Common myeloid progenitor, CD34-positive (primary cell): ENCODE results near the gene SAT2.
A peak's percentile ranks its signal among the peaks of the same experiment; 100 is the strongest.

Experiments
- CTCF ChIA-PET: fragments of 350-600 bp; sonication (Branson Sonifier 250); formaldehyde crosslinking; loops from one replicate; lab custom pipeline; 2021; ENCODE audit warnings: antibody characterized with exemption; lab: Charles Lee
- POLR2A ChIA-PET: fragments of 350-600 bp; sonication (Branson Sonifier 250); formaldehyde crosslinking; loops from one replicate; lab custom pipeline; 2021; ENCODE audit warnings: antibody characterized with exemption; lab: Charles Lee
- DNase-seq, 3 donors: peaks; one replicate each; pipeline versions ENCODE4 v3.0.0 to v3.0.0-alpha.2; 2013
- H3K27ac ChIP-seq, 2 experiments: 1 replicate in 1 of 2; 2 replicates in 1 of 2; pipeline ENCODE4 v1.7.0; 2013; ENCODE audit warnings: inconsistent platforms in 2 of 2, low read length in 2 of 2, mild to moderate bottlenecking in 2 of 2, low read depth in 1 of 2, moderate library complexity in 1 of 2; ENCODE audit not compliant: severe bottlenecking in 2 of 2, insufficient read depth in 1 of 2, poor library complexity in 1 of 2
- H3K27me3 ChIP-seq, 5 experiments: replicated peaks in 2 of 5; 1 replicate in 3 of 5; 2 replicates in 2 of 5; pipeline versions ENCODE4 v1.6.1 to v1.7.0; 2013; ENCODE audit warnings: low read length in 4 of 5, mild to moderate bottlenecking in 2 of 5, moderate library complexity in 2 of 5, inconsistent platforms in 1 of 5; ENCODE audit not compliant: insufficient read depth in 5 of 5, control insufficient read depth in 4 of 5
- H3K36me3 ChIP-seq, 4 experiments: 1 replicate in 2 of 4; 2 replicates in 2 of 4; pipeline versions ENCODE4 v1.6.1 to v1.7.0; 2013; ENCODE audit warnings: low read length in 3 of 4, control low read depth in 1 of 4, mild to moderate bottlenecking in 1 of 4; ENCODE audit not compliant: control insufficient read depth in 4 of 4, insufficient read depth in 4 of 4
- H3K4me1 ChIP-seq, 4 experiments: 1 replicate in 3 of 4; 2 replicates in 1 of 4; pipeline versions ENCODE4 v1.6.1 to v1.7.1; 2013; ENCODE audit warnings: low read length in 3 of 4, mild to moderate bottlenecking in 3 of 4, control low read depth in 1 of 4, inconsistent platforms in 1 of 4, moderate library complexity in 1 of 4; ENCODE audit not compliant: control insufficient read depth in 4 of 4, insufficient read depth in 4 of 4; ENCODE audit errors: control extremely low read depth in 1 of 4
- H3K4me3 ChIP-seq, 7 experiments: 1 replicate in 4 of 7; 2 replicates in 3 of 7; pipeline versions ENCODE4 v1.5.1 to v1.7.0; 2013; ENCODE audit warnings: mild to moderate bottlenecking in 7 of 7, low read length in 6 of 7, moderate library complexity in 6 of 7, inconsistent platforms in 2 of 7, low read depth in 2 of 7, control low read depth in 1 of 7; ENCODE audit not compliant: insufficient read depth in 4 of 7, control insufficient read depth in 1 of 7; ENCODE audit errors: extremely low read depth in 1 of 7
- H3K9me3 ChIP-seq, 5 experiments: 1 replicate in 4 of 5; 2 replicates in 1 of 5; pipeline versions ENCODE4 v1.6.1 to v1.7.1; 2013; ENCODE audit warnings: low read length in 4 of 5, mild to moderate bottlenecking in 2 of 5, inconsistent platforms in 1 of 5, low read depth in 1 of 5, moderate library complexity in 1 of 5; ENCODE audit not compliant: control insufficient read depth in 4 of 5, insufficient read depth in 2 of 5; ENCODE audit errors: control extremely low read depth in 1 of 5
- WGBS: methylation state at CpG from one replicate; pipeline ENCODE4 v1.1.5; 2013; ENCODE audit not compliant: insufficient coverage; 5-methylcytosine and 5-hydroxymethylcytosine counted together

The SAT2 gene

DNA sequence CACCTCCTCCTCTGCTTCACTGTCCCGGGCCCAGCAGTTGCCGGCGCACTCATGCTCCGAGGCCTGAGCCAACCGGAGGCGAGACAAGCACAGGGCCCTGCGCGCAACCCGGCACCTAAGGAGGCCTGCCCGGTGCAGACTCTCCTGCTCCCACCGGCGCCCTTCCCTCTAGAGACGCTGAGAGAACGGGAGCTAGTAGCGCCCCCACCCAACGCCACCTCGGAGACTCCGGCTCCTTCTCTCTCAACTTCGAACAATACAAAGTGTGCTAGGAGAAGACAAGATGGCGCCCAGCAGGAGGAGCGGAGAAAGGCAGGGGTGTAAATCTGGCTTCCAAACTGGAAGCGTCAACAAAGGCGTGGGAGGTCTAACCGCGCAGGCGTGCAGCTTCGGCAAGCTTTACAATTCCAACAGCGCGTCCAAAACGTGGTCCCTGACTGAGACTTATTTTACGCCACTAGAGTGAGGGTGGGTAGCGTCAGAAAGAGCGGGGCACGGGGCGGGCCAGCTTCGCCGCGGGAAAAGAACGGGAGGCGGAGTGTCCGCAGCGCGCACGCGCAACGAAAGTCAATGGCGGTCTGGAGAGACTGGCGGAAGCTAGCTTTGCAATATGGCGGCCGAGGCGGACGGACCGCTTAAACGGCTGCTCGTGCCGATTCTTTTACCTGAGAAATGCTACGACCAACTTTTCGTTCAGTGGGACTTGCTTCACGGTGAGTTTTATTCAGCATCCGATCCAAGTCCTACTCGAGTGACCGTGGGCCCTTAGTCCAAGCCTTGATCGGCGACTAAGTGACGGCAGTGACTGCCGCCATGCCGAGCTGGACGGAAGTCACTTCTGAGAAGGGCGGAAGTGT lies 44.1 kb downstream of the SAT2 start, which contains the start of gene MPDU1:
Gene MPDU1, plus strand, starts transcription at position 600 of the 857 bp plus-strand sequence. Its CDS starts 11 bp downstream, at position 611.
- ChIA-PET POLR2A (interaction anchor here (0.6 to 2.8 kb wide), 7 partner anchors 10 to 1286 kb away, joined by 3 to 40 read pairs (median 5); partner anchors contain the start of genes FXR2, POLR2A and TP53), CTCF (interaction anchor here (0.6 to 7.6 kb wide), 9 partner anchors 8 to 104 kb away, joined by 3 to 58 read pairs (median 4); partner anchors contain the start of genes SENP3, TP53 and WRAP53)
- H3K27me3 ChIP-seq: no peaks in the 10 kb centered on the region
- peak within 1 kb of the TSS; percentile 56 to 98 (median 92) for H3K4me3 ChIP-seq
- WGBS: 5% methylated on average over 52 of the region's 69 CpGs
- peak; percentile 95 to 98 (median 98) for DNase-seq
- no peaks in the 10 kb centered on the region for H3K9me3 ChIP-seq
- H3K4me1 ChIP-seq: peaks cover 4 to 74% (median 66%) of the 10 kb centered on the region in 4 experiments
- peaks cover 0 to 38% (median 18%) of the 10 kb centered on the region in 4 experiments for H3K36me3 ChIP-seq
- peak within 1 kb of the TSS; percentile 99 for H3K27ac ChIP-seq

DNA sequence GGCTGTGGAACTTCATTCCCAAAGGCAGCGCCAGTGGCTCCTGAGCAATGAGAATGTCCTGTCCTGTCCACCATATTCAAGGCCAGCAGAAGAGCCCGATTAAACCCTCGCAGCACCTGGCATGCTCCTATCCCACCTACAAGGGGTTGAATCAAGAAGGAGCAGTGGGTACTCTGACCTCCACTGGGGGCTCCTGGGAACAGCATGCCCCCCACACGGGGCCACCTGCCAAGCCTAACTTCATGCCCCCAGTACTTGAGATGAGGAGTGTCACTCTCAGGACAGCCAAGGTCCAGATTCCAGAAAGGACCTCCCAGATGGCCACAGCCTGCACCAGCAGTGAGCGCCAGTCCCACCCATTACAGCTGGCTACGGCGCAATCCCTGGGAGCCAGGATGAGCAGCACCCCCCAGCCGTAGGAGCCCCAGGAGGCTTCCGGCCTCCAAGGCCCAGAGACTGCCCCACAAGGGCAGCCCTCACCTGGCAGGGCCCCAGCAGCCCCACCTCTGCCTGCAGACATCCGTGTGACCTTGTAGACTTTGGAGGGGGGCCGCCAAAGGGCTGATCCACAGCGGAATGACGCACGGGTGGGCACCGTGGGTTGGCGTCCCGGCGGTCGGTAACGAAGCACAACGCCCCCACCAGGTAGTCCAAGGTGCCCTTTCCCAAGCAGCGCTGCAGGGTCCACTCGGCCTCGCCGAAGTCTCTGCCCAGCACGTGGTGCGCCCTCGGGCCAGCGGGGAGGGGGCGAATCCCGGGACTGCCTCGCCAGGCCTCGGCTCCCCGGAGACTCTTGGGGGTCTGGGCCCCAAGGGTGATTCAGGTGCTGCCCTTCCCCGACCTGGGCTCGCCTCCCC lies 45.0 kb downstream of the SAT2 start:
- Histone ChIP-seq H3K27me3 (no peaks in the 10 kb centered on the region), H3K36me3 (peaks cover 4 to 36% (median 20%) of the 10 kb centered on the region in 4 experiments), H3K9me3 (no peaks in the 10 kb centered on the region), H3K4me1 (peaks cover 4 to 75% (median 68%) of the 10 kb centered on the region in 4 experiments), H3K4me3 (peak overlapping the region in 6 of 7 experiments; percentile 19 to 98 (median 81)), H3K27ac (peak overlapping the region in 1 of 2 experiments; percentile 99)
- WGBS: 90% methylated on average over 28 of the region's 36 CpGs
- DNase-seq: no peak
- ChIA-PET POLR2A (interaction anchor here (0.6 to 2.8 kb wide), 4 partner anchors 9 to 110 kb away, joined by 3 to 40 read pairs (median 4); no protein-coding TSS in a partner anchor), CTCF (interaction anchor here (0.8 to 4.9 kb wide), 4 partner anchors 16 to 105 kb away, joined by 3 to 31 read pairs (median 12); partner anchors contain the start of genes SENP3, TP53 and WRAP53)

GRCh38 chr17:7580604-7581575 lies 46.7 kb downstream of the SAT2 start:
- H3K36me3 ChIP-seq: peaks cover 10 to 38% (median 28%) of the 10 kb centered on the region in 4 experiments
- CTCF ChIA-PET: interaction anchor here (1.0 to 3.1 kb wide), 5 partner anchors 9 to 66 kb away, joined by 3 to 21 read pairs (median 6); partner anchors contain the start of gene SOX15
- H3K9me3 ChIP-seq: no peaks in the 10 kb centered on the region
- H3K27ac ChIP-seq: peak overlapping the region in 1 of 2 experiments; percentile 43
- 81% methylated on average over 15 of the region's 23 CpGs for WGBS
- H3K4me1 ChIP-seq: peaks cover 4 to 89% (median 75%) of the 10 kb centered on the region in 4 experiments
- H3K4me3 ChIP-seq: peak overlapping the region in 3 of 7 experiments; percentile 28 to 40 (median 37)
- DNase-seq: peak in 2 of 3 donors; percentile 59 to 66
- no peaks in the 10 kb centered on the region for H3K27me3 ChIP-seq
- POLR2A ChIA-PET: interaction anchor here (0.6 to 1.3 kb wide), 2 partner anchors 262 to 1062 kb away, joined by 3 to 4 read pairs; no protein-coding TSS in a partner anchor

GRCh38 chr17:7579834-7580603 lies 47.6 kb downstream of the SAT2 start:
- POLR2A ChIA-PET: interaction anchor here (0.6 to 1.3 kb wide), 5 partner anchors 9 to 1063 kb away, joined by 3 to 4 read pairs (median 3); no protein-coding TSS in a partner anchor
- peak in 2 of 3 donors; percentile 62 to 66 for DNase-seq
- H3K36me3 ChIP-seq: peaks cover 17 to 45% (median 36%) of the 10 kb centered on the region in 4 experiments
- H3K27ac ChIP-seq: peak overlapping the region in 1 of 2 experiments; percentile 73
- H3K9me3 ChIP-seq: no peaks in the 10 kb centered on the region
- H3K27me3 ChIP-seq: no peaks in the 10 kb centered on the region
- WGBS: 100% methylated on average over 2 of the region's 12 CpGs
- CTCF ChIA-PET: interaction anchor here (1.0 to 3.1 kb wide), 5 partner anchors 10 to 65 kb away, joined by 3 to 21 read pairs (median 6); partner anchors contain the start of gene SOX15
- peaks cover 7 to 90% (median 76%) of the 10 kb centered on the region in 4 experiments for H3K4me1 ChIP-seq
- peak overlapping the region in 4 of 7 experiments; percentile 26 to 39 (median 33) for H3K4me3 ChIP-seq

GRCh38 chr17:7579001-7579833 lies 48.4 kb downstream of the SAT2 start, which contains the start of gene CD68:
Gene CD68, plus strand, starts transcription at chr17:7579638. Its CDS starts 40 bp downstream, at chr17:7579678.
- ChIA-PET POLR2A (interaction anchor here (0.7 to 1.0 kb wide), 3 partner anchors 10 to 19 kb away, joined by 3 to 4 read pairs (median 3); no protein-coding TSS in a partner anchor), CTCF (interaction anchor here (1.0 to 3.1 kb wide), 4 partner anchors 10 to 64 kb away, joined by 3 to 21 read pairs (median 10); partner anchors contain the start of gene SOX15)
- Histone ChIP-seq H3K9me3 (no peaks in the 10 kb centered on the region), H3K36me3 (peaks cover 22 to 53% (median 44%) of the 10 kb centered on the region in 4 experiments), H3K4me3 (peak within 1 kb of the TSS in 4 of 7 experiments; percentile 26 to 39 (median 33)), H3K27me3 (no peaks in the 10 kb centered on the region), H3K27ac (peak within 1 kb of the TSS; percentile 50 to 73), H3K4me1 (peaks cover 14 to 91% (median 77%) of the 10 kb centered on the region in 4 experiments)
- DNase-seq: peak; percentile 74 to 90 (median 87)
- 27% methylated on average over 4 of the region's 7 CpGs for WGBS
